ENCODE results near the gene SIL1. TPM values are rescaled to one million over a fixed set of nuclear protein-coding genes. Genes with fewer than 3 reads are reported as not detected.

SIL1 gene
- polyA plus RNA-seq, 1 experiment: 64.6 TPM

GRCh38 chr5:139157556-139157955 is 40.6 kb downstream of the SIL1 start:
- H3K27ac ChIP-seq (ENCODE audit: low read depth, low read length): no peak overlapping the region
- no peak for DNase-seq (ENCODE audit: low read depth, low spot score)
- ChIA-PET POLR2A (no interaction called here), CTCF (interaction anchor here (2.1 kb wide), 1 partner anchor 578 kb away, joined by 6 read pairs; no protein-coding TSS in a partner anchor)
- no peak for TF ChIP-seq CTCF (IDR thresholded peaks at IDR 0.05; ENCODE audit: low read depth, low read length)
- H3K27me3 ChIP-seq (ENCODE audit: control insufficient read depth, insufficient read depth, low read length): no peaks in the 10 kb centered on the region
- no peak overlapping the region for H3K4me3 ChIP-seq (ENCODE audit: low read depth, low read length)
- no peaks in the 10 kb centered on the region for H3K9me3 ChIP-seq (ENCODE audit: control insufficient read depth, insufficient read depth, low read length)

GRCh38 chr5:139156814-139157213 is 41.4 kb downstream of the SIL1 start:
- H3K4me3 ChIP-seq (ENCODE audit: low read depth, low read length): no peak overlapping the region
- no peaks in the 10 kb centered on the region for H3K27me3 ChIP-seq (ENCODE audit: control insufficient read depth, insufficient read depth, low read length)
- no peak for TF ChIP-seq CTCF (IDR thresholded peaks at IDR 0.05; ENCODE audit: low read depth, low read length)
- ChIA-PET CTCF (interaction anchor here (2.1 kb wide), 1 partner anchor 577 kb away, joined by 6 read pairs; no protein-coding TSS in a partner anchor), POLR2A (interaction anchor here (0.6 kb wide), 1 partner anchor 15 kb away, joined by 7 read pairs; no protein-coding TSS in a partner anchor)
- no peaks in the 10 kb centered on the region for H3K9me3 ChIP-seq (ENCODE audit: control insufficient read depth, insufficient read depth, low read length)
- no peak for DNase-seq (ENCODE audit: low read depth, low spot score)
- no peak overlapping the region for H3K27ac ChIP-seq (ENCODE audit: low read depth, low read length)

- ChIA-PET POLR2A (no interaction called here), CTCF (no interaction called here)
- Histone ChIP-seq H3K4me3 (ENCODE audit: low read depth, low read length) (no peak overlapping the region), H3K27me3 (ENCODE audit: control insufficient read depth, insufficient read depth, low read length) (no peaks in the 10 kb centered on the region), H3K27ac (ENCODE audit: low read depth, low read length) (no peak overlapping the region), H3K9me3 (ENCODE audit: control insufficient read depth, insufficient read depth, low read length) (no peaks in the 10 kb centered on the region)
- DNase-seq (ENCODE audit: low read depth, low spot score): no peak
- TF ChIP-seq CTCF (IDR thresholded peaks at IDR 0.05; ENCODE audit: low read depth, low read length): no peak
Observed at GRCh38 chr5:139155333-139155732, 42.8 kb downstream of the SIL1 start.

- no peak for DNase-seq (ENCODE audit: low read depth, low spot score)
- ChIA-PET POLR2A (no interaction called here), CTCF (no interaction called here)
- no peak for TF ChIP-seq CTCF (IDR thresholded peaks at IDR 0.05; ENCODE audit: low read depth, low read length)
- Histone ChIP-seq H3K9me3 (ENCODE audit: control insufficient read depth, insufficient read depth, low read length) (no peaks in the 10 kb centered on the region), H3K4me3 (ENCODE audit: low read depth, low read length) (no peak overlapping the region), H3K27me3 (ENCODE audit: control insufficient read depth, insufficient read depth, low read length) (no peaks in the 10 kb centered on the region), H3K27ac (ENCODE audit: low read depth, low read length) (no peak overlapping the region)
Observed at GRCh38 chr5:139151902-139152301, 46.3 kb downstream of the SIL1 start.

- no peak for DNase-seq (ENCODE audit: low read depth, low spot score)
- ChIA-PET POLR2A (no interaction called here), CTCF (no interaction called here)
- Histone ChIP-seq H3K4me3 (ENCODE audit: low read depth, low read length) (no peak overlapping the region), H3K27me3 (ENCODE audit: control insufficient read depth, insufficient read depth, low read length) (no peaks in the 10 kb centered on the region), H3K27ac (ENCODE audit: low read depth, low read length) (no peak overlapping the region), H3K9me3 (ENCODE audit: control insufficient read depth, insufficient read depth, low read length) (no peaks in the 10 kb centered on the region)
- TF ChIP-seq CTCF (IDR thresholded peaks at IDR 0.05; ENCODE audit: low read depth, low read length): no peak
Observed at GRCh38 chr5:139150367-139150999, 47.7 kb downstream of the SIL1 start.
